Keratinocyte (primary cell): ENCODE data around the gene ASTN2. TPM values are rescaled to one million over a fixed set of nuclear protein-coding genes. Genes with fewer than 3 reads are reported as not detected.

Experiments
- DNase-seq: peaks from one replicate; pipeline ENCODE4 v3.0.0-alpha.2; 2011; ENCODE audit warnings: low read depth, missing footprints, low spot score
- FAIRE-seq: peaks from 2 replicates; lab custom pipeline; 2011; peaks lifted over from hg19 to GRCh38; lab: Jason Lieb, UNC
- H2AFZ ChIP-seq: 2 replicates; pipeline ENCODE4 v1.6.0; 2012; ENCODE audit warnings: low read length, control low read depth, inconsistent platforms; ENCODE audit not compliant: control insufficient read depth
- H3K27ac ChIP-seq: 2 replicates; pipeline ENCODE4 v1.5.1; 2011; ENCODE audit warnings: low read length; ENCODE audit not compliant: control insufficient read depth, insufficient read depth
- H3K27me3 ChIP-seq: 3 replicates; pipeline ENCODE4 v1.6.0; 2011; ENCODE audit warnings: low read length; ENCODE audit not compliant: control insufficient read depth, insufficient read depth; ENCODE audit errors: extremely low read depth
- H3K36me3 ChIP-seq, 2 experiments: 2 replicates in 1 of 2; 3 replicates in 1 of 2; pipeline ENCODE4 v1.5.1; 2011; ENCODE audit warnings: low read length in 2 of 2, mild to moderate bottlenecking in 1 of 2; ENCODE audit not compliant: control insufficient read depth in 2 of 2, insufficient read depth in 2 of 2; ENCODE audit errors: extremely low read depth in 1 of 2
- H3K4me1 ChIP-seq: 3 replicates; pipeline ENCODE4 v1.5.1; 2011; ENCODE audit warnings: low read length; ENCODE audit not compliant: control insufficient read depth, insufficient read depth; ENCODE audit errors: extremely low read depth
- H3K4me2 ChIP-seq: 3 replicates; pipeline ENCODE4 v1.6.0; 2011; ENCODE audit warnings: low read depth, low read length; ENCODE audit not compliant: control insufficient read depth, insufficient read depth; ENCODE audit errors: extremely low read depth
- H3K4me3 ChIP-seq, 3 experiments: fragments of 200-600 bp in 1 of 3; sonication (generic) in 1 of 3; 2 replicates in 2 of 3; 3 replicates in 1 of 3; pipeline ENCODE4 v1.5.1; 2011 to 2016; ENCODE audit warnings: low read length in 3 of 3, mild to moderate bottlenecking in 3 of 3, control low read depth in 2 of 3, inconsistent platforms in 1 of 3, low read depth in 1 of 3, mixed read lengths in 1 of 3, mixed run types in 1 of 3, moderate library complexity in 1 of 3; ENCODE audit not compliant: control insufficient read depth in 2 of 3, insufficient read depth in 2 of 3; ENCODE audit errors: extremely low read depth in 1 of 3
- H3K79me2 ChIP-seq: 2 replicates; pipeline ENCODE4 v1.6.0; 2012; ENCODE audit warnings: low read length; ENCODE audit not compliant: control insufficient read depth, insufficient read depth
- H3K9ac ChIP-seq: 3 replicates; pipeline ENCODE4 v1.6.0; 2011; ENCODE audit warnings: low read length; ENCODE audit not compliant: control insufficient read depth, insufficient read depth; ENCODE audit errors: extremely low read depth
- H3K9me1 ChIP-seq: 3 replicates; pipeline ENCODE4 v1.6.0; 2011; ENCODE audit warnings: low read length; ENCODE audit not compliant: control insufficient read depth, insufficient read depth; ENCODE audit errors: extremely low read depth
- H3K9me3 ChIP-seq: 2 replicates; pipeline ENCODE4 v1.5.1; 2012; ENCODE audit warnings: low read depth, low read length; ENCODE audit not compliant: control insufficient read depth
- H4K20me1 ChIP-seq: 3 replicates; pipeline ENCODE4 v1.6.0; 2011; ENCODE audit warnings: low read length; ENCODE audit not compliant: control insufficient read depth, insufficient read depth; ENCODE audit errors: extremely low read depth
- CTCF ChIP-seq, 3 experiments: IDR thresholded peaks in 1 of 3; conservative IDR thresholded peaks in 1 of 3; optimal IDR thresholded peaks in 1 of 3; 2 replicates in 2 of 3; 3 replicates in 1 of 3; pipeline versions ENCODE3 to v1.5.1; 2011; ENCODE audit warnings: low read length in 3 of 3, mild to moderate bottlenecking in 3 of 3, moderate library complexity in 2 of 3, control low read depth in 1 of 3, inconsistent platforms in 1 of 3; ENCODE audit not compliant: insufficient read depth in 2 of 3; ENCODE audit errors: extremely low read depth in 1 of 3
- EZH2 ChIP-seq: IDR thresholded peaks from one replicate; pipeline ENCODE4 v1.6.1; 2012; ENCODE audit warnings: inconsistent platforms, mild to moderate bottlenecking, low read length, moderate library complexity
- dilution Hi-C: fragments of 300-500 bp; cut with MboI; formaldehyde crosslinking; loops from one replicate; pipeline ENCODE4 v1.7.0; 2020; ENCODE audit warnings: low sequenced_read_pairs; ENCODE audit not compliant: extremely low pct_ligation_motif_present
- polyA plus RNA-seq, 5 experiments: library from polyadenylated mRNA; depleted of rRNA in 3 of 5; stranded (reverse) in 3 of 5; stranded (forward) in 1 of 5; unstranded in 1 of 5; fragments of >200 nt; gene quantifications; 1 replicate in 1 of 5; 2 replicates in 3 of 5; 3 replicates in 1 of 5; pipeline versions ENCODE4 v1.2.1 to v1.2.3, GENCODE V29; 2011 to 2012; ENCODE audit warnings: missing spikeins in 2 of 5, low read depth in 1 of 5, low replicate concordance in 1 of 5

The ASTN2 gene
- polyA plus RNA-seq, 1 donor (not counting 4 experiments of a cell fraction or from before 2014, with no cell fraction given), result 0.31 TPM

- Histone ChIP-seq H3K79me2 (no peaks in the 10 kb centered on the region), H3K9me3 (no peaks in the 10 kb centered on the region), H3K4me2 (no peak overlapping the region), H3K27me3 (no peaks in the 10 kb centered on the region), H4K20me1 (no peaks in the 10 kb centered on the region), H3K9me1 (no peaks in the 10 kb centered on the region), H2AFZ (no peak overlapping the region), H3K9ac (no peak overlapping the region), H3K4me3 (no peak overlapping the region), H3K4me1 (no peaks in the 10 kb centered on the region), H3K36me3 (no peaks in the 10 kb centered on the region), H3K27ac (no peak overlapping the region)
- TF ChIP-seq EZH2, result no peak
- TF ChIP-seq CTCF (optimal IDR thresholded peaks at IDR 0.05 in 1 of 3, IDR thresholded peaks at IDR 0.05 in 1 of 3, conservative IDR thresholded peaks at IDR 0.05 in 1 of 3; ENCODE audit: extremely low read depth in 1 of 3, insufficient read depth in 2 of 3, low read length in 3 of 3), result no peak
- FAIRE-seq (no peak), DNase-seq (no peak)
- dilution Hi-C loops, result no loop called here
Observed at GRCh38 chr9:116605904-116606341, 808.9 kb downstream of the ASTN2 start.

GRCh38 chr9:116605060-116605459 is 809.8 kb downstream of the ASTN2 start:
- no peak overlapping the region for H3K4me3 ChIP-seq
- H3K9me3 ChIP-seq, result no peaks in the 10 kb centered on the region
- no peaks in the 10 kb centered on the region for H3K4me1 ChIP-seq
- H4K20me1 ChIP-seq, result no peaks in the 10 kb centered on the region
- H3K79me2 ChIP-seq, result no peaks in the 10 kb centered on the region
- H2AFZ ChIP-seq, result no peak overlapping the region
- no peak overlapping the region for H3K27ac ChIP-seq
- H3K27me3 ChIP-seq, result no peaks in the 10 kb centered on the region
- dilution Hi-C loops, result no loop called here
- FAIRE-seq (no peak), DNase-seq (no peak)
- no peak overlapping the region for H3K9ac ChIP-seq
- no peak overlapping the region for H3K4me2 ChIP-seq
- H3K9me1 ChIP-seq, result no peaks in the 10 kb centered on the region
- H3K36me3 ChIP-seq, result no peaks in the 10 kb centered on the region
- TF ChIP-seq CTCF (optimal IDR thresholded peaks at IDR 0.05 in 1 of 3, IDR thresholded peaks at IDR 0.05 in 1 of 3, conservative IDR thresholded peaks at IDR 0.05 in 1 of 3; ENCODE audit: extremely low read depth in 1 of 3, insufficient read depth in 2 of 3, low read length in 3 of 3) (no peak), EZH2 (no peak)
